ENCODE data around the gene ATE1.

- TF ChIP-seq EZH2 (IDR thresholded peaks at IDR 0.05; ENCODE audit: borderline replicate concordance, low read length) (no peak), CTCF (IDR thresholded peaks at IDR 0.05; ENCODE audit: low read length) (peak; percentile 75)
These were observed 40.7 kb downstream of the ATE1 start for GRCh38 chr10:121886997-121887622.

All from OCI-LY1 (cell line).